Transverse colon (tissue), 4 donors: ENCODE data around the gene C1QTNF9. TPM values are rescaled to one million over a fixed set of nuclear protein-coding genes. Genes with fewer than 3 reads are reported as not detected.

Experiments
- DNase-seq: peaks from one replicate; pipeline ENCODE4 v3.0.0-alpha.2; 2019
- H3K27ac ChIP-seq, 4 donors: fragments of 200-600 bp; sonication (generic); 2 replicates each; pipeline ENCODE4 v1.5.1; 2016 to 2018; ENCODE audit warnings: inconsistent platforms in 4 of 4
- H3K27me3 ChIP-seq: fragments of 200-600 bp; sonication (generic); 2 replicates; pipeline ENCODE4 v1.5.1; 2017; ENCODE audit warnings: inconsistent platforms
- H3K36me3 ChIP-seq, 4 donors: fragments of 200-600 bp; sonication (generic); 2 replicates each; pipeline ENCODE4 v1.5.1; 2017 to 2019; ENCODE audit warnings: inconsistent platforms in 4 of 4
- H3K4me1 ChIP-seq, 4 donors: fragments of 200-600 bp; sonication (generic); 2 replicates each; pipeline ENCODE4 v1.5.1; 2017 to 2020; ENCODE audit warnings: inconsistent platforms in 4 of 4
- H3K4me3 ChIP-seq, 4 donors: fragments of 200-600 bp; sonication (generic); 1 replicate in 1 of 4; 2 replicates in 3 of 4; pipeline versions ENCODE4 v1.5.1 to v1.6.1; 2017 to 2019; ENCODE audit warnings: inconsistent platforms in 4 of 4
- H3K9me3 ChIP-seq, 2 donors: fragments of 200-600 bp; sonication (generic); 2 replicates each; pipeline ENCODE4 v1.5.1; 2017 to 2019; ENCODE audit warnings: inconsistent platforms in 2 of 2
- EP300 ChIP-seq: sonication (generic); formaldehyde crosslinking; IDR thresholded peaks from one replicate; pipeline ENCODE4 v1.6.1; 2017; ENCODE audit warnings: antibody characterized with exemption, low read depth
- POLR2A ChIP-seq: fragments of 450-650 bp; IDR thresholded peaks from one replicate; pipeline ENCODE4 v1.6.1; 2016; ENCODE audit warnings: antibody characterized with exemption, mild to moderate bottlenecking, moderate library complexity
- POLR2AphosphoS5 ChIP-seq, 3 donors: sonication (generic); formaldehyde crosslinking; IDR thresholded peaks; one replicate each; pipeline ENCODE4 v1.6.1; 2016; ENCODE audit warnings: antibody characterized with exemption in 3 of 3
- WGBS, 2 donors: methylation state at CpG; one replicate each; pipeline ENCODE4 v1.1.5; 2018; ENCODE audit warnings: low coverage in 1 of 2; 5-methylcytosine and 5-hydroxymethylcytosine counted together
- in situ Hi-C, 4 donors: fragments of 200-750 bp; cut with MboI; loops; one replicate each; pipeline versions ENCODE4 v1.15.0 to v1.15.1; 2017; ENCODE audit warnings: low sequenced_read_pairs in 3 of 4, low pct_ligation_motif_present in 1 of 4, low pct_unique_long_range_greater_than_20kb in 1 of 4
- intact Hi-C: fragments of 100-400 bp; cut with DNase I; formaldehyde crosslinking; loops from one replicate; pipeline ENCODE4 v1.15.1; 2023; ENCODE audit warnings: low total_unique reads
- total RNA-seq, 4 donors: library from RNA; depleted of rRNA; stranded (reverse); fragments of >200 nt; gene quantifications; one replicate each; pipeline ENCODE4 v1.1.0, GENCODE V29; 2016
- TF ChIP-seq, protein P1 (sequence below), 5 experiments: fragments of 200-600 bp in 3 of 5; fragments of 450-650 bp in 2 of 5; sonication (generic) in 3 of 5; IDR thresholded peaks; 1 replicate in 2 of 5; 2 replicates in 3 of 5; pipeline ENCODE4 v1.5.1; 2016 to 2017; ENCODE audit warnings: antibody characterized with exemption in 5 of 5, inconsistent platforms in 3 of 5, mild to moderate bottlenecking in 2 of 5, moderate library complexity in 1 of 5

Gene C1QTNF9
- total RNA-seq, 4 donors from 2014 or later = 0.48 TPM; not detected in 3

DNA sequence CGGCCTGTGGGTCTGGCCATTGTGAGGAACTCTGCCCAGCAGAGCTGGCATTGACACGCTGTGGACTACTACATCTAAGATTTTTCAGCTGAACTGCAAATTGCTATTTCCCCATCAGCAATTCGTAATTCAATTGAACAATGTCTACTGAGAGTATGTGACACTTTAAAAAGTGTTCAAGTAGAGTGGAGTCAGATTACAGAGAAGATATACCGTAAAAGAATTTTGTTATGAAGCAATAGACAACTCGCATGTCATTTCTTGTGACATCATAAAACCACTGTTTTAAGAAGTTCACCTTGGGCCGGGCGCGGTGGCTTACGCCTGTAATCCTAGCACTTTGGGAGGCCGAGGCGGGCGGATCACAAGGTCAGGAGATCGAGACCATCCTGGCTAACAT lies 32.5 kb upstream of the C1QTNF9 start:
- H3K9me3 ChIP-seq = no peaks in the 10 kb centered on the region
- intact Hi-C loops (no loop called here), in situ Hi-C loops (loop anchor here in 1 of 4 donors (25.0 kb wide), 1 partner anchor 210 kb away; no protein-coding TSS in a partner anchor)
- H3K27me3 ChIP-seq = no peaks in the 10 kb centered on the region
- TF ChIP-seq EP300 (no peak), POLR2A (no peak)
- TF ChIP-seq, protein P1, sequence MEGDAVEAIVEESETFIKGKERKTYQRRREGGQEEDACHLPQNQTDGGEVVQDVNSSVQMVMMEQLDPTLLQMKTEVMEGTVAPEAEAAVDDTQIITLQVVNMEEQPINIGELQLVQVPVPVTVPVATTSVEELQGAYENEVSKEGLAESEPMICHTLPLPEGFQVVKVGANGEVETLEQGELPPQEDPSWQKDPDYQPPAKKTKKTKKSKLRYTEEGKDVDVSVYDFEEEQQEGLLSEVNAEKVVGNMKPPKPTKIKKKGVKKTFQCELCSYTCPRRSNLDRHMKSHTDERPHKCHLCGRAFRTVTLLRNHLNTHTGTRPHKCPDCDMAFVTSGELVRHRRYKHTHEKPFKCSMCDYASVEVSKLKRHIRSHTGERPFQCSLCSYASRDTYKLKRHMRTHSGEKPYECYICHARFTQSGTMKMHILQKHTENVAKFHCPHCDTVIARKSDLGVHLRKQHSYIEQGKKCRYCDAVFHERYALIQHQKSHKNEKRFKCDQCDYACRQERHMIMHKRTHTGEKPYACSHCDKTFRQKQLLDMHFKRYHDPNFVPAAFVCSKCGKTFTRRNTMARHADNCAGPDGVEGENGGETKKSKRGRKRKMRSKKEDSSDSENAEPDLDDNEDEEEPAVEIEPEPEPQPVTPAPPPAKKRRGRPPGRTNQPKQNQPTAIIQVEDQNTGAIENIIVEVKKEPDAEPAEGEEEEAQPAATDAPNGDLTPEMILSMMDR (IDR thresholded peaks at IDR 0.05) = no peak
- DNase-seq = no peak
- peaks cover 13 to 46% (median 19%) of the 10 kb centered on the region in 4 donors for H3K4me1 ChIP-seq
- no peaks in the 10 kb centered on the region for H3K36me3 ChIP-seq
- no peak overlapping the region for H3K27ac ChIP-seq
- H3K4me3 ChIP-seq = no peak overlapping the region
- WGBS, 2 donors = 90 to 95% methylated on average over 4 to 13 of the region's 13 CpGs

DNA sequence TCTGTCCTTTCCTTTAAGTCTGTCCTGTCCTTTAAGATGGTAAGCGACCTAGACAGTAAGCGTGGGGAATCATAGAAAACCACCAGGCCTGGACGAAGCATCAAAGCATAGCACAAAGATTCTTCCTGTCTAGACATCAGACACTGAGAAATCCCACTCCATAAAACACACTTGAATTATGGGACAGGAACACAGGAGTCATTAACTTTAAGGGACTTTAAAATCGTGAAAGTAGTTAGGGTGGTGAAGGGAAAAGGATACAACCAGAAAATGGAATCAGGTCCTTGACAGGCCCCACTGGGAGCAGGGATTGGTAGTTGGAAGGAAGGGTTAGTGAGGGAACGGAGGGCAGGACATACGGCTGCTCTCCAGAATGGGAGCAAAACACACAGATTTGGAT lies 31.6 kb upstream of the C1QTNF9 start:
- Histone ChIP-seq H3K4me3 (no peak overlapping the region), H3K4me1 (peaks cover 4 to 36% (median 10%) of the 10 kb centered on the region in 4 donors), H3K36me3 (no peaks in the 10 kb centered on the region), H3K27ac (no peak overlapping the region), H3K9me3 (no peaks in the 10 kb centered on the region), H3K27me3 (no peaks in the 10 kb centered on the region)
- in situ Hi-C loops = loop anchor here in 1 of 4 donors (25.0 kb wide), 1 partner anchor 210 kb away; no protein-coding TSS in a partner anchor
- no peak for DNase-seq
- intact Hi-C loops = no loop called here
- no peak for TF ChIP-seq EP300
- WGBS, 2 donors = 67 to 84% methylated on average over 3 to 6 of the region's 6 CpGs

- TF ChIP-seq, protein P1 (IDR thresholded peaks at IDR 0.05) = no peak
- TF ChIP-seq POLR2AphosphoS5 (IDR thresholded peaks at IDR 0.05) = no peak
- no peak for TF ChIP-seq POLR2A
- no peak for TF ChIP-seq EP300
- 89 to 91% methylated on average over 5 to 8 of the region's 8 CpGs for WGBS, 2 donors
- H3K27me3 ChIP-seq = no peaks in the 10 kb centered on the region
- no peak for DNase-seq
- in situ Hi-C loops (loop anchor here in 1 of 4 donors (25.0 kb wide), 1 partner anchor 208 kb away; no protein-coding TSS in a partner anchor), intact Hi-C loops (no loop called here)
- peaks cover 0 to 6% (median 0%) of the 10 kb centered on the region in 4 donors for H3K36me3 ChIP-seq
- no peak overlapping the region for H3K27ac ChIP-seq
- H3K4me3 ChIP-seq = no peak overlapping the region
- no peaks in the 10 kb centered on the region for H3K9me3 ChIP-seq
- H3K4me1 ChIP-seq = peaks cover 0 to 29% (median 5%) of the 10 kb centered on the region in 4 donors
Observed at GRCh38 chr13:24279327-24280110, 29.9 kb upstream of the C1QTNF9 start.

DNA sequence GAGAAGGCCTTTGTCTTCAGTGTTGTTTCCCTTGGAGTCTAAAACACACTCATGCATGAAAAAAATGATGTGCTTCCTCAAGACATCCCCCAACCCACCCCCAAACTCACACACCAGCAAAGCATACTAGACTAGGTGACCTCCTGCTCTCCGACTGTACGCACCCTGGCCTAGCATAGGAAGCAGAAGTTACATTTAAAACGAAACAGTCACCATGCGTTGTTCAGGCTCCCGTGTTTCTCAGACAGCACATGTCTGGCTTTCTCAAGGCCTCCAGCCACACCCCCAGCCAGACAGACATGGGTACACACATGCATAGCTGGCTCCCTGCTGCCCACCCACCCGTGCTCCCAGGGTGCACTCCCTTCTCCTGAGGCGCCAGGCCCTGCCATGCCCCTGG lies 28.7 kb upstream of the C1QTNF9 start:
- H3K4me1 ChIP-seq = peaks cover 0 to 19% (median 5%) of the 10 kb centered on the region in 4 donors
- H3K27me3 ChIP-seq = no peaks in the 10 kb centered on the region
- no peaks in the 10 kb centered on the region for H3K9me3 ChIP-seq
- no peak overlapping the region for H3K4me3 ChIP-seq
- TF ChIP-seq POLR2A (no peak), POLR2AphosphoS5 (IDR thresholded peaks at IDR 0.05) (no peak), EP300 (no peak)
- TF ChIP-seq, protein P1 (IDR thresholded peaks at IDR 0.05) = no peak
- no peak overlapping the region for H3K27ac ChIP-seq
- in situ Hi-C loops (loop anchor here in 1 of 4 donors (25.0 kb wide), 1 partner anchor 207 kb away; no protein-coding TSS in a partner anchor), intact Hi-C loops (loop anchor here (1.0 kb wide), 1 partner anchor 28 kb away; no protein-coding TSS in a partner anchor)
- peaks cover 0 to 15% (median under 1%) of the 10 kb centered on the region in 4 donors for H3K36me3 ChIP-seq
- 81% methylated on average over 7 of the region's 7 CpGs; no CpG with 5 or more reads in 1 of the 2 donors for WGBS, 2 donors
- no peak for DNase-seq
